Measurements from ENCODE around the gene PHLDA2.
A peak's percentile ranks its signal among the peaks of the same experiment; 100 is the strongest.

The PHLDA2 gene

GRCh38 chr11:2893935-2894334, 35.3 kb downstream of the PHLDA2 start:
- no peaks in the 10 kb centered on the region for H3K9me3 ChIP-seq (ENCODE audit: insufficient read depth, low read depth, low read length)
- H4K20me1 ChIP-seq (ENCODE audit: insufficient read depth, low read length, poor library complexity, severe bottlenecking) = no peaks in the 10 kb centered on the region
- H3F3A ChIP-seq (ENCODE audit: low read depth) = no peaks in the 10 kb centered on the region
- no peak overlapping the region for H3K4me3 ChIP-seq (ENCODE audit: low read length, poor library complexity, severe bottlenecking)
- no peaks in the 10 kb centered on the region for H3K9me2 ChIP-seq (replicated peaks; ENCODE audit: low read depth, low read length)
- no peak overlapping the region for H3K4me2 ChIP-seq (ENCODE audit: low read depth, low read length, poor library complexity, severe bottlenecking)
- TF ChIP-seq EZH2phosphoT487 (IDR thresholded peaks at IDR 0.05; ENCODE audit: borderline replicate concordance) = no peak
- TF ChIP-seq CTCF (conservative IDR thresholded peaks at IDR 0.05; ENCODE audit: low read length) = no peak
- H3K36me3 ChIP-seq (ENCODE audit: insufficient read depth, low read length) = no peaks in the 10 kb centered on the region
- H3K79me2 ChIP-seq (ENCODE audit: insufficient read depth, low read length) = no peaks in the 10 kb centered on the region
- peaks cover 39% of the 10 kb centered on the region for H3K4me1 ChIP-seq (ENCODE audit: insufficient read depth, low read length, poor library complexity, severe bottlenecking)
- no peak overlapping the region for H2AFZ ChIP-seq (ENCODE audit: low read length)
- H3K9ac ChIP-seq (ENCODE audit: low read depth, low read length, poor library complexity, severe bottlenecking) = no peak overlapping the region
- H3K27me3 ChIP-seq (ENCODE audit: insufficient read depth, low read length, poor library complexity, severe bottlenecking) = no peaks in the 10 kb centered on the region

- Histone ChIP-seq H3K9ac (ENCODE audit: low read depth, low read length, poor library complexity, severe bottlenecking) (peak overlapping the region; percentile 82), H4K20me1 (ENCODE audit: insufficient read depth, low read length, poor library complexity, severe bottlenecking) (no peaks in the 10 kb centered on the region), H3K9me2 (replicated peaks; ENCODE audit: low read depth, low read length) (no peaks in the 10 kb centered on the region), H3F3A (ENCODE audit: low read depth) (no peaks in the 10 kb centered on the region), H3K9me3 (ENCODE audit: insufficient read depth, low read depth, low read length) (no peaks in the 10 kb centered on the region), H2AFZ (ENCODE audit: low read length) (no peak overlapping the region), H3K27me3 (ENCODE audit: insufficient read depth, low read length, poor library complexity, severe bottlenecking) (no peaks in the 10 kb centered on the region), H3K36me3 (ENCODE audit: insufficient read depth, low read length) (no peaks in the 10 kb centered on the region), H3K79me2 (ENCODE audit: insufficient read depth, low read length) (no peaks in the 10 kb centered on the region), H3K4me1 (ENCODE audit: insufficient read depth, low read length, poor library complexity, severe bottlenecking) (peaks cover 38% of the 10 kb centered on the region), H3K4me2 (ENCODE audit: low read depth, low read length, poor library complexity, severe bottlenecking) (peak overlapping the region; percentile 71), H3K4me3 (ENCODE audit: low read length, poor library complexity, severe bottlenecking) (peak overlapping the region; percentile 79)
- TF ChIP-seq EZH2phosphoT487 (IDR thresholded peaks at IDR 0.05; ENCODE audit: borderline replicate concordance) (no peak), CTCF (conservative IDR thresholded peaks at IDR 0.05; ENCODE audit: low read length) (peak; percentile 69)
Measured at GRCh38 chr11:2892967-2893528, 36.2 kb downstream of the PHLDA2 start.

- Histone ChIP-seq H3K4me3 (ENCODE audit: low read length, poor library complexity, severe bottlenecking) (peak overlapping the region; percentile 79), H3K9ac (ENCODE audit: low read depth, low read length, poor library complexity, severe bottlenecking) (peak overlapping the region; percentile 82), H3F3A (ENCODE audit: low read depth) (no peaks in the 10 kb centered on the region), H3K79me2 (ENCODE audit: insufficient read depth, low read length) (no peaks in the 10 kb centered on the region), H3K9me2 (replicated peaks; ENCODE audit: low read depth, low read length) (no peaks in the 10 kb centered on the region), H3K9me3 (ENCODE audit: insufficient read depth, low read depth, low read length) (no peaks in the 10 kb centered on the region), H3K36me3 (ENCODE audit: insufficient read depth, low read length) (no peaks in the 10 kb centered on the region), H3K27me3 (ENCODE audit: insufficient read depth, low read length, poor library complexity, severe bottlenecking) (no peaks in the 10 kb centered on the region), H4K20me1 (ENCODE audit: insufficient read depth, low read length, poor library complexity, severe bottlenecking) (no peaks in the 10 kb centered on the region), H2AFZ (ENCODE audit: low read length) (peak overlapping the region; percentile 72), H3K4me2 (ENCODE audit: low read depth, low read length, poor library complexity, severe bottlenecking) (peak overlapping the region; percentile 71), H3K4me1 (ENCODE audit: insufficient read depth, low read length, poor library complexity, severe bottlenecking) (peaks cover 38% of the 10 kb centered on the region)
- TF ChIP-seq CTCF (conservative IDR thresholded peaks at IDR 0.05; ENCODE audit: low read length) (peak; percentile 88), EZH2phosphoT487 (IDR thresholded peaks at IDR 0.05; ENCODE audit: borderline replicate concordance) (no peak)
Measured at GRCh38 chr11:2892215-2892966, 36.8 kb downstream of the PHLDA2 start.

Measured in Loucy (cell line).